ENCODE results near the gene FTSJ1.
A peak's percentile ranks its signal among the peaks of the same experiment; 100 is the strongest.

FTSJ1 gene

DNA sequence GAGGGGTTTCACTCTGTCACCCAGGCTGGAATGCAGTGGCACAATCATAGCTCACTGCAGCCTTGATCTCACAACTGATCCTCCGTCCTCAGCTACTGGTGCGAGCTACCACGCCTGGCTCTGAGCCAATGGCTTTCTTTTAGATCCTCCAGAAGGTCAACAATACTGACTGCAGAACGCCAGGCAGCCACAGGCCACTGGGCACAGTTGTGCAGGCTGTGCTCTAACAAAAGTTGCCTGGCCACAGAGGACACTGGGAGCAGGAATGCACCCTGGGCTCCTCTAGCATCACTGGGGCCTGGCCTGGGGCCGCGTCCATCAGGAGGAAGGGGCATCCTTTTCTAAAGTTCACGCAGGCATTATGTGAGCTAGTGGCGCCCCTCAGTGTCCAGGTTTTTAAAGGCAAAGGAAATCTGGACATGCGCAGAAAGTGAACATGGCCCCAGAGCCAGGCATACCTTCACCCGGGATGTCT is 17.9 kb downstream of the FTSJ1 start:
- H3K9me3 Mint-ChIP-seq, result no peaks in the 10 kb centered on the region
- H3K4me1 Mint-ChIP-seq, result no peaks in the 10 kb centered on the region
- H3K27me3 Mint-ChIP-seq, result peaks cover 5% of the 10 kb centered on the region
- ATAC-seq (ENCODE audit: low read depth) (no peak), DNase-seq (ENCODE audit: low spot score in 2 of 2) (no peak)
- H3K4me3 Mint-ChIP-seq, result no peak overlapping the region
- H3K36me3 Mint-ChIP-seq, result no peaks in the 10 kb centered on the region
- no peak overlapping the region for H3K27ac Mint-ChIP-seq

DNA sequence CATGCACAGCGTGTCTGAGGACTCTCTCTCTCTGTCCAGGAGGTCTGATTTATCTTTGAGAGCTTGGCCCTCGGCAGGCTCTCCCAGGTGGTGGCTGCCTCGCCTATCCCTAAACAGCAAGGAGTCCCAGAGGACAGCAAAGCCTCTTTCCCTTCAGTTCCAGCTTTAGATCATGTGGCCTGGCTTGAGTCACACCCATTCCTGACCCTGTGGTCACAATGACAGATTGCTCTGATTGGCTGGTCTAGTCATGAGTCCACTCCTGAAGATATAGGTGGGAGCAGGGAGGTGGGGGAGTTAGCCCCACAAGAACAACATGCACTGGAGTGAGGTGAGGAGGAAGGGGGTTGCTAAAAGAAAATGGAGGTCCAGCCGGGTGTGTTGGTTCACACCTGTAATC is 20.7 kb downstream of the FTSJ1 start:
- Mint-ChIP-seq H3K27ac (no peak overlapping the region), H3K9me3 (no peaks in the 10 kb centered on the region), H3K4me1 (no peaks in the 10 kb centered on the region), H3K27me3 (peaks cover 5% of the 10 kb centered on the region), H3K4me3 (no peak overlapping the region), H3K36me3 (no peaks in the 10 kb centered on the region)
- ATAC-seq (ENCODE audit: low read depth) (no peak), DNase-seq (ENCODE audit: low spot score in 2 of 2) (no peak)

DNA sequence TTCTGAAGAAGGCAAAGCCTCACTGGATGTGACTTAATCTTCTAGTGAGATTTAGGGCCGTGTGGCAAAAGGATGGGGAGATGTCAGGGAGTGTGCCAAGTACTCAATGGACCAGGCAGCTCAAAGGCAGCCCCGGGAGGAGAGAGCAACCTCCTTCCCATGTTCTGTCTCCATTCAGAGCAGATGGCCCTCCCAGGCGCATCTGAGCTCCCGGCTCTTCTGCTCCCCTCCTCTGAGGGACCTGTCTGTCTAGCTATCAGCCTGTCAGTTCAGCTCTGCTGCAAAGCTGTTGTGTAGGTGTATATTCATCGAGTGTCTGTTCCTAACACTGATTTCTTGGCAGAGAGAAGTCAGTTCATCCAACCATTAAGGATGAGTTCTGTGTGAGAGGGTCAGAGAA is 21.9 kb downstream of the FTSJ1 start:
- ATAC-seq (ENCODE audit: low read depth), result no peak
- Mint-ChIP-seq H3K9me3 (no peaks in the 10 kb centered on the region), H3K4me3 (no peak overlapping the region), H3K36me3 (no peaks in the 10 kb centered on the region), H3K4me1 (no peaks in the 10 kb centered on the region), H3K27me3 (peaks cover 2% of the 10 kb centered on the region), H3K27ac (no peak overlapping the region)
- no peak for DNase-seq (ENCODE audit: low spot score in 2 of 2)

DNA sequence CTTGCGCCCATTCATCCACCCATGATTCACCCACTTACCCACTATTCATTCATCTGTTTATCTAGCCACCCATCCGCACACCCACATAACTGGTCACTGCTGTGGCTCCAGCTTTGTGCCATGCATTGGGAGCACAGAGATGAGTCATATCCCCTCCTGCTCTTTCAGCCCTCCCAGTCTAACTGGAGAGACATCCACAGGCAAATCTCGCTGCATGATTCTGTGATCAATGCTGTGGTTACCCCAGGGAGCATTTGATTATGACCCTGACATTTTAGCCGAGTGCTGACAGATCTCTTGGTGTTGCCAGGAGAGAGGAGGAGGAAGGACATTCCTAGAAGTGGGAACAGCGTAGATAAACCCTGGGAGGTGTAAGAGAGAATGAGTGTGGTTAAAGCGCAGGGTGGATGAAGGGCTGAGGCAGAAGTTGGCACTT is 22.4 kb downstream of the FTSJ1 start:
- ATAC-seq (ENCODE audit: low read depth) (no peak), DNase-seq (ENCODE audit: low spot score in 2 of 2) (no peak)
- Mint-ChIP-seq H3K36me3 (no peaks in the 10 kb centered on the region), H3K9me3 (no peaks in the 10 kb centered on the region), H3K4me1 (no peaks in the 10 kb centered on the region), H3K27me3 (peaks cover 2% of the 10 kb centered on the region), H3K4me3 (no peak overlapping the region), H3K27ac (no peak overlapping the region)

DNA sequence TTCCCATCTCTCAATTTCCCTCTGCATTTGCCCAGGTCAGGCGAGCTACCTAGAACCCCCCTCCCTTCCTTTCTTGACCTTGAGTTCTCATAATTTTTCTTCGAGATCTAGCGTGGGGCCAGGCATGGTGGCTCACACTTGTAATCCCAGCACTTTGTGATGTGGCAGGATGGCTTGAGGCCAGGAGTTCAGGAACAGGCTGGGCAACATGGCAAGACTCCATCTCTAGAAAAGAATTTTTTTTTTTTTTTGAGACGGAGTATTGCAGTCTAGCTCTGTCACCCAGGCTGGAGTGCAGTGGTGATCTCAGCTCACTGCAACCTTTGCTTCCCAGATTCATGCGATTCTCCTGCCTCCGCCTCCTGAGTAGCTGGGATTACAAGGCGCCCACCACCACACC is 28.3 kb downstream of the FTSJ1 start:
- Mint-ChIP-seq H3K9me3 (no peaks in the 10 kb centered on the region), H3K27ac (no peak overlapping the region), H3K36me3 (no peaks in the 10 kb centered on the region), H3K4me1 (peaks cover 3% of the 10 kb centered on the region), H3K27me3 (no peaks in the 10 kb centered on the region), H3K4me3 (no peak overlapping the region)
- no peak for ATAC-seq (ENCODE audit: low read depth)
- DNase-seq (ENCODE audit: low spot score in 2 of 2), result no peak

DNA sequence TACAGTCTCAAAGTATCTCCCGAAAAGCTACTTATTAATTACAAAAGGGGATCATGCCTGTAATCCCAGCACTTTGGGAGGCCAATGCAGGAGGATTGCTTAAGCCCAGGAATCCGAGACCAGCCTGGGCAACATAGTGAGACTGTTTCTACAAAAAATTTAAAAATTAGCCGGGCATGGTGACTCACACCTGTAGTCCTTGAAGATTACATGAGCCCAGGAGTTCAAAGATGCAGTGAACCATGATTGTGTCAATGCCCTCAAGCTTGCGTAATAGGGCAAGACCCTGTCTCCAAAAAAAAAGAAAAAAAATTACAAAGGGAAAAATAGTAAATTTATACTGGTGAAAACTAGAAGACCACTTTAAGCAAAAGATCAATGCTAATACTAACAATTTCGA is 29.5 kb downstream of the FTSJ1 start:
- Mint-ChIP-seq H3K9me3 (no peaks in the 10 kb centered on the region), H3K4me1 (peaks cover 10% of the 10 kb centered on the region), H3K4me3 (no peak overlapping the region), H3K36me3 (no peaks in the 10 kb centered on the region), H3K27ac (no peak overlapping the region), H3K27me3 (no peaks in the 10 kb centered on the region)
- ATAC-seq (ENCODE audit: low read depth) (no peak), DNase-seq (ENCODE audit: low spot score in 2 of 2) (no peak)

DNA sequence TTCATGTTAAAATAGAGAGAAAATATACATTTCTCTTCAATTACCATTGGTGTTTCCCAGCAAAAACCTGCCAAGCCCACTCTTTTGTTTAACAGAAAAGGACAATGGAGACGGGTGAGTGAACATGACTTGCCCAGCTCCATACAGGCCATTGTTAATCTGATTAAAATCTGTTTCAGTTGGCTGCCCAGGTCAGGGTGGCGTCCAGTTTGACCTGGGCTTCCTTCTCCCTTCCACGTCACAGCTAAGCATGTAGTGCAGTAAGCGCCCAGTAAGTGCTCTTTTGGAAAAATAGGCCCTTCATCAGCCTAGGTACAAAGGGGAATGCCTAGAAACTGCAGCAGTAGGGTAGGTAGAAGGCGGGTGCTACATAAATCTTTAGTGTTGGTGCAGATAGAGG is 31.2 kb downstream of the FTSJ1 start:
- ATAC-seq (ENCODE audit: low read depth) (no peak), DNase-seq (ENCODE audit: low spot score in 2 of 2) (no peak)
- H3K27me3 Mint-ChIP-seq, result no peaks in the 10 kb centered on the region
- peaks cover 3% of the 10 kb centered on the region for H3K36me3 Mint-ChIP-seq
- peaks cover 13% of the 10 kb centered on the region for H3K4me1 Mint-ChIP-seq
- H3K27ac Mint-ChIP-seq, result no peak overlapping the region
- H3K4me3 Mint-ChIP-seq, result no peak overlapping the region
- no peaks in the 10 kb centered on the region for H3K9me3 Mint-ChIP-seq

DNA sequence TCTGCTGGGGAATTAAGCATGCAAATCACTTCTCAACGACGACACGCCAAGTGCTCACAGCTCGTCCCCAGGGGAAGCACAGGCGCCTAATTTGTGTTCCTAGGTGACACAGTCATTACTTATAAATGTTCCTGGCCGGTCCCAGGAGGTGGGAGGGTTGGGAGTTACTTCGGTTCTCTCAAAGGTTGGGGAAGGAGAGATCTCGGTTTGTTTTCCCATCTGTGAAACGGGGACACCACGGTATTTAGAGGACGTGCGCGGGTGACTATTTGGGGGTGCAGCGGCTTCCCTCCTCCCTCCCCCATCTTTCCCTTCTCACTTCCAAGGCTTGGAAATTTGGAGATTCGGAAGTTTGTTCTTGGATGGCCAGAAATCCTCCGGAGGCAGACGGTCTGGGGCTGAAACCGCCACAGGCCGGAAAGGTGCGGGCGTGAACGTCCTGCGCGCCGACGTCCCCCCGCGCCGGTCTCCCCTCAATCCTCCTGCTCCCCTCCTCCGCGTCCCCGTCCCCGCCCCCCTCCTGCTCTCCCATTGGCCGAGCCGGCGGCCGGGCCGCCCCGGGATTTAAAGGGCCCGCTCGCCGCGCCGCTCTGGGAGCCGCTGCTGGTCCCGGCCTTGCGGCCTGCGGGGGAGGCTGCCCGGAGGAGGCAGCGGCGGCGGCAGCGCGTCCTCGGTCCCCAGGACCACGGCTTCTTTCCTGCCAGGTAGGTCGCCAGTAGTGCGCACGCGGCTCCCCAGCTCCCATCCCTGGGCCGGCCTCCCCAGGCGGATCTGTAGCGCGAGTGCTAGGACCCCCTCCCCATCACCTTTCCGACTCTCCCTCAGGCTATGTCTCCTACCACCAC is 32.6 kb downstream of the FTSJ1 start, which contains the start of gene PORCN:
Gene PORCN (plus strand): TSS at position 593 of the 845 bp plus-strand sequence. CDS start 829 bp downstream, outside the sequence.
- ATAC-seq (ENCODE audit: low read depth) (peak; percentile 87), DNase-seq (ENCODE audit: low spot score in 2 of 2) (peak; percentile 42 to 55)
- Mint-ChIP-seq H3K27me3 (no peaks in the 10 kb centered on the region), H3K4me3 (peak within 1 kb of the TSS; percentile 95), H3K4me1 (peaks cover 13% of the 10 kb centered on the region), H3K36me3 (peaks cover 3% of the 10 kb centered on the region), H3K9me3 (no peaks in the 10 kb centered on the region), H3K27ac (peak within 1 kb of the TSS; percentile 91)

DNA sequence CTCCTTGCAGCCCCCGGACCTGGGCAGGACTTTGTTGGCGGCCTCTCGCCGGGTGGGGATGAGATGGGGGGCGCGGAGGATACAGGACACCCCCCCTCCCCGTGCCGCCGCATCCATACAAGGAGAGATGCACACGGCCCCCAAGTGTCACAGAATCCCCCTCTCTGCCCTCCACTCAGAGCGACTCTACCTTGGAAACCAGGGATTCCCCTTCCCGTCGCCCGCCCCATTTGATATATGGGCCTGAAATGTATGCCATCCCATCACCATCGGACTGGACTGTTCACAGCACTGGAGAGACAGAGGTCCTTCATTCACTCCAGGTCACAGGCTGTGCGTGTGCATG is 33.2 kb downstream of the FTSJ1 start:
- no peaks in the 10 kb centered on the region for H3K9me3 Mint-ChIP-seq
- peaks cover 13% of the 10 kb centered on the region for H3K4me1 Mint-ChIP-seq
- DNase-seq (ENCODE audit: low spot score in 2 of 2) (no peak), ATAC-seq (ENCODE audit: low read depth) (no peak)
- peak overlapping the region; percentile 91 for H3K27ac Mint-ChIP-seq
- peaks cover 3% of the 10 kb centered on the region for H3K36me3 Mint-ChIP-seq
- no peaks in the 10 kb centered on the region for H3K27me3 Mint-ChIP-seq
- H3K4me3 Mint-ChIP-seq, result peak overlapping the region; percentile 95

DNA sequence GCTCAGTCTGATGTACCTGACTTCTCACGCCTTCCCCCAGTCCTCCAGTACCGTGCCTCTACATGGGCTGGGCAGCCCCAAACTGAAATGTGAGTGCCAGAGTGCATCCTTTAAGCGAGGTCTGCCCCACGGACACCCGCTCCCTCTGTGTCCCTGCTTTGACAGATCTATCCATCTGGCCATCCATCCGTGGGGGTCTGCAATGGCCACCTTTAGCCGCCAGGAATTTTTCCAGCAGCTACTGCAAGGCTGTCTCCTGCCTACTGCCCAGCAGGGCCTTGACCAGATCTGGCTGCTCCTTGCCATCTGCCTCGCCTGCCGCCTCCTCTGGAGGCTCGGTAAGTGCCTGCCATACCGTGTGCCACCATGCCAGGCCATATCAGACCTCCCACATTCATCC is 33.6 kb downstream of the FTSJ1 start:
- DNase-seq (ENCODE audit: low spot score in 2 of 2) (no peak), ATAC-seq (ENCODE audit: low read depth) (no peak)
- Mint-ChIP-seq H3K36me3 (peaks cover 3% of the 10 kb centered on the region), H3K4me3 (peak overlapping the region; percentile 95), H3K27me3 (no peaks in the 10 kb centered on the region), H3K27ac (peak overlapping the region; percentile 91), H3K9me3 (no peaks in the 10 kb centered on the region), H3K4me1 (peaks cover 13% of the 10 kb centered on the region)

DNA sequence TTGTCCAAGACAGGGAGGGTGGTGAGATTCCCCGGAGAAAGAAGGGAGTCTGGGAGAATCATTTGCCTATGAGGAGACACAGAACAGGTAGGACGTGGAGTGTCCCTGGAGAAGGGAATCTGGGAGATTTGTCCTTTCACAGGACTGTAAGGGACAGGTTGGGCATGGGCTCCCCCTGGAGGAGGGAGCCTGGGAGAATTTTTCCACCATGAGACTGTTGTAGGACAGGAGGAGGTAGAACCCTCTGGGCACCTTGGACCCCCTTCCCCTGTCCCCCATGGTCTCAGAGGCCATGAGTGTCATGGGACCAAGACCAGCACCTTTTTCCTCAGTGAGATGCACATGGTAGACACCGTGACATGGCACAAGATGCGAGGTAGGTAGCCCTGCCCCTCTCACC is 35.6 kb downstream of the FTSJ1 start:
- no peaks in the 10 kb centered on the region for H3K27me3 Mint-ChIP-seq
- H3K27ac Mint-ChIP-seq, result no peak overlapping the region
- no peak overlapping the region for H3K4me3 Mint-ChIP-seq
- DNase-seq (ENCODE audit: low spot score in 2 of 2), result no peak
- ATAC-seq (ENCODE audit: low read depth), result no peak
- H3K4me1 Mint-ChIP-seq, result peaks cover 13% of the 10 kb centered on the region
- H3K9me3 Mint-ChIP-seq, result no peaks in the 10 kb centered on the region
- H3K36me3 Mint-ChIP-seq, result peaks cover 8% of the 10 kb centered on the region

DNA sequence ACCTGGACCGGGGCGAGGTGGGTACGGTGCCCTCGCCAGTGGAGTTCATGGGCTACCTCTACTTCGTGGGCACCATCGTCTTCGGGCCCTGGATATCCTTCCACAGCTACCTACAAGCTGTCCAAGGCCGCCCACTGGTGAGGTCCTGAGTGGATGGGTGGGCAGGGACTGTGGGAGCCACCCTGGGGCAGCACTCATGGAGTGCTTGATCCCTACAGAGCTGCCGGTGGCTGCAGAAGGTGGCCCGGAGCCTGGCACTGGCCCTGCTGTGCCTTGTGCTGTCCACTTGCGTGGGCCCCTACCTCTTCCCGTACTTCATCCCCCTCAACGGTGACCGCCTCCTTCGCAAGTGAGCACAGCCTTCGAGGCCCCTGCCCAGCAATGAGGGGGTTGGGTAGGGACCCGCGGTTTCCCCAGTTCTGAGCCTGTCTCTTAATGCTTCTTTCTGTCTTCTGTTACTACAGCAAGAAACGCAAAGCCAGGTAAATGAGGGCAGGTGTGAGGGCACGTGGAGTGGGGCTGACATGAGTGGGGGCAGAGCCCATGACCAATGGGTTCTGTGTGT is 36.5 kb downstream of the FTSJ1 start:
- no peaks in the 10 kb centered on the region for H3K27me3 Mint-ChIP-seq
- no peak for DNase-seq (ENCODE audit: low spot score in 2 of 2)
- peaks cover 8% of the 10 kb centered on the region for H3K36me3 Mint-ChIP-seq
- no peak for ATAC-seq (ENCODE audit: low read depth)
- H3K27ac Mint-ChIP-seq, result no peak overlapping the region
- H3K9me3 Mint-ChIP-seq, result no peaks in the 10 kb centered on the region
- H3K4me1 Mint-ChIP-seq, result peaks cover 13% of the 10 kb centered on the region
- H3K4me3 Mint-ChIP-seq, result no peak overlapping the region

DNA sequence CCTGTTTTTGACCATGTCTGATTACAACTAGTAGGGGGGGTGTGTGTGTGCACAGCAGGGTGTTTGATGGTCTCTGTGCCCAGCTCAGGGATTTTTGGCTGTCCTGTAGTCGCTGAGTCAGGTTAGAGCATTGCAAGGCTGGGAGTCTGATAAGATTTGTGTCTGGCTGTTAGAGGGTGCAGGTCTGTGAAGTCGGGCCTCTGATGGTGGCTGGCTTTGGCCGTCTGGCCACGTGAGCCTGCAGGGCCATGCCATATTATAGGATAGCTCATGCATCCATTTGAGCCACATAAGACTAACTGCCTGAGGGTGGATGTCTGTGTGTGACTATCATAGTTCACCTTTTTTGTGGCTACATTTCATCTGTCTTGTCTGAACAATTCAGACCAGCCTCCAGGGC is 37.7 kb downstream of the FTSJ1 start:
- DNase-seq (ENCODE audit: low spot score in 2 of 2) (no peak), ATAC-seq (ENCODE audit: low read depth) (no peak)
- no peaks in the 10 kb centered on the region for H3K27me3 Mint-ChIP-seq
- H3K27ac Mint-ChIP-seq, result no peak overlapping the region
- H3K4me1 Mint-ChIP-seq, result peaks cover 11% of the 10 kb centered on the region
- no peak overlapping the region for H3K4me3 Mint-ChIP-seq
- peaks cover 8% of the 10 kb centered on the region for H3K36me3 Mint-ChIP-seq
- H3K9me3 Mint-ChIP-seq, result no peaks in the 10 kb centered on the region

DNA sequence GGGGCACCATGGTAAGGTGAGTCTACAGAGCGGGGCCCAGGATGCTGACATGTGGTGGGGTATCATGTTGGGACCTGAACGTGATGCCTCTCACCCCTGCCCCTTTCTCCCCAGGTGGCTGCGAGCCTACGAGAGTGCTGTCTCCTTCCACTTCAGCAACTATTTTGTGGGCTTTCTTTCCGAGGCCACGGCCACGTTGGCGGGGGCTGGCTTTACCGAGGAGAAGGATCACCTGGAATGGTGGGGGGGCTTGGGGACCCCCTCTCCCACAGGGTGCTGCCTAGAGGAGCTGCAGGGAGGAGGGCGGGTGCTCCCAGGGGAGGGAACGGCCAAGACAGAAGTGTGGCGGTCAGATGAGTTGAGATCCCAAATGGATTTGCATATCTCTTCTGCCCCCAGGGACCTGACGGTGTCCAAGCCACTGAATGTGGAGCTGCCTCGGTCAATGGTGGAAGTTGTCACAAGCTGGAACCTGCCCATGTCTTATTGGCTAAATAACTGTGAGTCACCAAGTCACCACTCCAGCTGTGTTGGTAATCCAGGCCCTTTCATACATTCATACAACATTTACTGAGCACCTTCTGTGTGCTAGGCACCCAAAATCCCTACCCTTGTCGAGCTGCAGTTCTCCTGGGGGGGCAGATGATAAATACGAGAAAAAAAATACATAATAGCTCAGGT is 38.3 kb downstream of the FTSJ1 start:
- H3K27me3 Mint-ChIP-seq, result no peaks in the 10 kb centered on the region
- H3K27ac Mint-ChIP-seq, result no peak overlapping the region
- ATAC-seq (ENCODE audit: low read depth), result no peak
- H3K4me3 Mint-ChIP-seq, result no peak overlapping the region
- peaks cover 10% of the 10 kb centered on the region for H3K4me1 Mint-ChIP-seq
- H3K36me3 Mint-ChIP-seq, result peaks cover 8% of the 10 kb centered on the region
- no peaks in the 10 kb centered on the region for H3K9me3 Mint-ChIP-seq
- DNase-seq (ENCODE audit: low spot score in 2 of 2), result no peak
